Measurements from ENCODE around the gene PPP4R4.
"Not testable (repeated sequence)": the region's sequence is repeated elsewhere in the genome, so short reads cannot be mapped to it uniquely, and the experiment has no call there.

PPP4R4 gene

GRCh38 chr14:94264195-94264594 lies 90.1 kb downstream of the PPP4R4 start:
- not testable (repeated sequence) for H3K4me1 Mint-ChIP-seq, ATAC-seq, H3K36me3 Mint-ChIP-seq, H3K27ac Mint-ChIP-seq, H3K4me3 Mint-ChIP-seq
- Mint-ChIP-seq H3K27me3 (peaks cover 19% of the 10 kb centered on the region), H3K9me3 (peaks cover 11% of the 10 kb centered on the region)

DNA sequence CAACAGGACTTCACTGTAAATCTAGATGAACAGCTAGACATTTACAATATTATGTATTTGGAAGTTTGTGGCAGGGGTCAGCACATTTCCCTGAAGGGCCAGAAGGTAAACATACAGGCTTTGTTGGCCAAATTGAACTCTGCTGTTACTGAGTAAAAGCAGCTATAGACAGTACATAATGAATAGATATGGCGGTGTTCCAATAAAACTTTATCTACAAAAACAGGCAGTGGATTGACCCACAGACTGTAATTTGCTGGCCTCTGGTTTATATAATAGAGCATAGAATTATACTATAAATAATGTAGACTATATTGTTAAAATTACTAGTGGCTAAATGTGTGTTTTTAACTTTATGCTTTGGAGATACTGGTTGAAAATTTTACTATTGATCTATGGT lies 93.2 kb downstream of the PPP4R4 start:
- Mint-ChIP-seq H3K4me3 (no peak overlapping the region), H3K4me1 (no peaks in the 10 kb centered on the region), H3K9me3 (peaks cover 8% of the 10 kb centered on the region), H3K27ac (no peak overlapping the region), H3K27me3 (peaks cover 19% of the 10 kb centered on the region), H3K36me3 (no peaks in the 10 kb centered on the region)
- no peak for ATAC-seq

- H3K27me3 Mint-ChIP-seq, result peaks cover 19% of the 10 kb centered on the region
- H3K4me3 Mint-ChIP-seq, H3K4me1 Mint-ChIP-seq, H3K27ac Mint-ChIP-seq, ATAC-seq, H3K9me3 Mint-ChIP-seq, H3K36me3 Mint-ChIP-seq: not testable (repeated sequence)
Observed at GRCh38 chr14:94268582-94268981, 94.5 kb downstream of the PPP4R4 start.

DNA sequence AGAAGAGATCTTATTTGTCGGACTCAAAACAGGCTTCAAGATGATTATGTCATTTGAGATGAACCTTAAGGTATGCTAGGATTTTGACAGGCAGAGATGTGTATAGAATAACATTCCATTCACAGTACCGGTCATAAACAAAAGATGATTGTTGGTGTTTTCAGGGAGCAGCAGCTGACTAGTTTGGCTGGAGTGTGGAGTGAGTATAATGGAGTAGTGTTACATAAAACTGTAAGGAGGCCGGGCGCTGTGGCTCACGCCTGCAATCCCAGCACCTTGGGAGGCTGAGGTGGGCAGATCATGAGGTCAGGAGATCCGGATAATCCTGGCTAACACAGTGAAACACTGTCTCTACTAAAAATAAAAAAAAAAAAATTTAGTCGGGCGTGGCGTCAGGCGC lies 95.0 kb downstream of the PPP4R4 start:
- Mint-ChIP-seq H3K9me3 (no peaks in the 10 kb centered on the region), H3K4me1 (no peaks in the 10 kb centered on the region), H3K36me3 (no peaks in the 10 kb centered on the region), H3K4me3 (no peak overlapping the region), H3K27me3 (peaks cover 19% of the 10 kb centered on the region), H3K27ac (no peak overlapping the region)
- no peak for ATAC-seq

- H3K4me3 Mint-ChIP-seq, H3K9me3 Mint-ChIP-seq, ATAC-seq, H3K27me3 Mint-ChIP-seq, H3K36me3 Mint-ChIP-seq, H3K27ac Mint-ChIP-seq, H3K4me1 Mint-ChIP-seq: not testable (repeated sequence)
Observed at GRCh38 chr14:94276898-94277561, 102.9 kb downstream of the PPP4R4 start.

DNA sequence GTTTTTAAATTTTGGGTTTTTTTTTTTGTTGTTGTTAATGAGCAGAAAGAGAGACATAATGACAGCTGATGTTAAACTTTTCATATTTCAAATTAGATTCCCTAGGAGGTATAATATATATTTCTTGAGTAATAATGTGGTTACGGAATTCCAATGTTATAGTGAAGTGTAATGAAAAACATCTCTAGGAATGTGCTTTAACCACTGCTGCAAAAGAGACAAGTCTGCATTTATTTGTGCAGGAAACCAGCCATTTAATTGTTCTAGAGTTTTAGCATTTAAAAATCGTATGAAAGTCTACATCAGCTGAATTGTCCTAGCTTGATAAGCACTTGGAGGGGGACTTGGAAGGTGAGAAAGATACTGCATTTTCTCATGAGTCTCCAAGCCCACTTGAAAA lies 104.6 kb downstream of the PPP4R4 start:
- Mint-ChIP-seq H3K4me1 (no peaks in the 10 kb centered on the region), H3K27ac (no peak overlapping the region), H3K4me3 (no peak overlapping the region), H3K9me3 (no peaks in the 10 kb centered on the region), H3K27me3 (no peaks in the 10 kb centered on the region), H3K36me3 (no peaks in the 10 kb centered on the region)
- no peak for ATAC-seq

GRCh38 chr14:94282991-94283723 lies 109.0 kb downstream of the PPP4R4 start:
- no peaks in the 10 kb centered on the region for H3K36me3 Mint-ChIP-seq
- no peak overlapping the region for H3K4me3 Mint-ChIP-seq
- H3K27me3 Mint-ChIP-seq, result no peaks in the 10 kb centered on the region
- no peak for ATAC-seq
- no peak overlapping the region for H3K27ac Mint-ChIP-seq
- H3K4me1 Mint-ChIP-seq, result no peaks in the 10 kb centered on the region
- H3K9me3 Mint-ChIP-seq, result peaks cover 3% of the 10 kb centered on the region

GRCh38 chr14:94284221-94284620 lies 110.1 kb downstream of the PPP4R4 start:
- H3K36me3 Mint-ChIP-seq, result no peaks in the 10 kb centered on the region
- H3K27me3 Mint-ChIP-seq, result no peaks in the 10 kb centered on the region
- peaks cover 3% of the 10 kb centered on the region for H3K9me3 Mint-ChIP-seq
- ATAC-seq, result no peak
- H3K4me3 Mint-ChIP-seq, result no peak overlapping the region
- no peaks in the 10 kb centered on the region for H3K4me1 Mint-ChIP-seq
- no peak overlapping the region for H3K27ac Mint-ChIP-seq

- no peaks in the 10 kb centered on the region for H3K27me3 Mint-ChIP-seq
- H3K4me1 Mint-ChIP-seq, result no peaks in the 10 kb centered on the region
- no peak overlapping the region for H3K4me3 Mint-ChIP-seq
- no peaks in the 10 kb centered on the region for H3K36me3 Mint-ChIP-seq
- no peak overlapping the region for H3K27ac Mint-ChIP-seq
- ATAC-seq, result no peak
- H3K9me3 Mint-ChIP-seq, result peaks cover 3% of the 10 kb centered on the region
Observed at GRCh38 chr14:94285158-94285557, 111.0 kb downstream of the PPP4R4 start.

DNA sequence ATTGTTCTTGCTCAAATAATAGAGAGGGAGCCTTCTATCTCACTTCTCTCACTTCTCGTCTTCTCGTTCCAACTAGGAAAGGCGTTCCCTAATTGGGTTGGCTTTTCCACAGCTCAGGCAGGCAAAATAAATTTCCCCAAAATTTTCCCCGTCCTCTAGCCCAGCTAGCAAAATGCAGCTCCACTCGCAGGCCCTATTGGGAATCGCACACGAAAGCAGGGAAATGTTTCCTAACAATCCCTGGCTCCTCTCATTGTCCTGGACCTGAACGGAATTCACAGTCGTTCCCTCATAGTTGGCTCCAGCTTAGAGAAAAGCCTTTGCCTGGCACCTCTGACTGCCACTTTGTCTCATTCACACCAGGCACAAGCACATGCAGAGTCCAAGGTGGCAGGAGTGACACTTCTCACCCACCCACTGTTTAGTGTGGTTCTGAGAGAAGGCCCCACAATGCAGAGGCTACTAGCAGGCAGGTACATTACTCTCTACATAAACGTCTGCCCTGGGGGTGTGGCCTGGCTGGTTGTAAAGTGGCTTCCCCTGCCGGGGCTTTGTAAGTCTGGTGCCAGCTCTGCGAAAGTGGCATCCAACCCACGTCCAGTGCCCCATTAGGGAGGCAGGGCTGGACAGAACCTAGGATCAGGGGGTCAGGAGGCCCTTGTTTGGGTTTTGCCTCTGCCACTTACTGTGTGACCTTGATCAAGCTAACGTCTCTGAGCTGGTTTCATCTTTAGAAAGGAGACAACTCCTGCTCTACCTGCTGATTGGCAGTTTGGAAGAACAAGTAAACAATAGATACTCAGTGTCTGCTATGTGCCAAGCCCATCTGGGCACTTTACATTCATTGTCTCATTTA lies 114.7 kb downstream of the PPP4R4 start:
- Mint-ChIP-seq H3K9me3 (peaks cover 3% of the 10 kb centered on the region), H3K4me1 (no peaks in the 10 kb centered on the region), H3K4me3 (no peak overlapping the region), H3K36me3 (no peaks in the 10 kb centered on the region), H3K27ac (no peak overlapping the region), H3K27me3 (peaks cover 15% of the 10 kb centered on the region)
- ATAC-seq, result no peak

GRCh38 chr14:94290197-94290596 lies 116.1 kb downstream of the PPP4R4 start:
- Mint-ChIP-seq H3K27ac (no peak overlapping the region), H3K36me3 (no peaks in the 10 kb centered on the region), H3K4me3 (no peak overlapping the region), H3K9me3 (peaks cover 3% of the 10 kb centered on the region), H3K4me1 (no peaks in the 10 kb centered on the region), H3K27me3 (peaks cover 15% of the 10 kb centered on the region)
- no peak for ATAC-seq

GRCh38 chr14:94291159-94291905 lies 117.2 kb downstream of the PPP4R4 start:
- no peaks in the 10 kb centered on the region for H3K36me3 Mint-ChIP-seq
- H3K27ac Mint-ChIP-seq, result no peak overlapping the region
- H3K9me3 Mint-ChIP-seq, result peaks cover 3% of the 10 kb centered on the region
- ATAC-seq, result no peak
- H3K27me3 Mint-ChIP-seq, result peaks cover 15% of the 10 kb centered on the region
- H3K4me3 Mint-ChIP-seq, result no peak overlapping the region
- no peaks in the 10 kb centered on the region for H3K4me1 Mint-ChIP-seq

- Mint-ChIP-seq H3K27me3 (peaks cover 15% of the 10 kb centered on the region), H3K9me3 (peaks cover 3% of the 10 kb centered on the region)
- no peak for ATAC-seq
Observed at GRCh38 chr14:94291906-94292525, 117.9 kb downstream of the PPP4R4 start.

GRCh38 chr14:94292526-94292871 lies 118.4 kb downstream of the PPP4R4 start:
- Mint-ChIP-seq H3K4me3 (no peak overlapping the region), H3K27me3 (peaks cover 15% of the 10 kb centered on the region), H3K4me1 (no peaks in the 10 kb centered on the region), H3K36me3 (no peaks in the 10 kb centered on the region), H3K9me3 (no peaks in the 10 kb centered on the region), H3K27ac (no peak overlapping the region)
- no peak for ATAC-seq

More at GRCh38 chr14:94291906-94292525, 117.9 kb downstream of the PPP4R4 start:
- no peaks in the 10 kb centered on the region for H3K36me3 Mint-ChIP-seq
- no peak overlapping the region for H3K4me3 Mint-ChIP-seq
- no peaks in the 10 kb centered on the region for H3K4me1 Mint-ChIP-seq
- no peak overlapping the region for H3K27ac Mint-ChIP-seq

Data from stimulated activated memory B cell treated with anti-CD40 and anti-IgM and Interleukin-4, amounts not matched to agents 10 μg/mL and 1 μg/mL and 100 μg/mL, for 72 hours (primary cell).